GM13977 (cell line): ENCODE measurements around the gene CARMIL1.

Source experiments
- DNase-seq: peaks from one replicate; pipeline ENCODE4 v3.0.0; 2012; ENCODE audit warnings: low spot score
- in situ Hi-C: fragments of 300-500 bp; cut with MboI; formaldehyde crosslinking; loops from one replicate; pipeline ENCODE4 v1.12.0; 2022; ENCODE audit warnings: low sequenced_read_pairs, low pct_unique_long_range_greater_than_20kb, mixed read lengths, inconsistent platforms; ENCODE audit not compliant: unreplicated experiment
- TF ChIP-seq, protein P1 (sequence below): IDR thresholded peaks from 2 replicates; pipeline ENCODE4 v1.5.1; 2012; ENCODE audit warnings: mild to moderate bottlenecking, control low read depth; ENCODE audit not compliant: insufficient read depth; ENCODE audit errors: extremely low read depth, missing control alignments

CARMIL1 gene

DNA sequence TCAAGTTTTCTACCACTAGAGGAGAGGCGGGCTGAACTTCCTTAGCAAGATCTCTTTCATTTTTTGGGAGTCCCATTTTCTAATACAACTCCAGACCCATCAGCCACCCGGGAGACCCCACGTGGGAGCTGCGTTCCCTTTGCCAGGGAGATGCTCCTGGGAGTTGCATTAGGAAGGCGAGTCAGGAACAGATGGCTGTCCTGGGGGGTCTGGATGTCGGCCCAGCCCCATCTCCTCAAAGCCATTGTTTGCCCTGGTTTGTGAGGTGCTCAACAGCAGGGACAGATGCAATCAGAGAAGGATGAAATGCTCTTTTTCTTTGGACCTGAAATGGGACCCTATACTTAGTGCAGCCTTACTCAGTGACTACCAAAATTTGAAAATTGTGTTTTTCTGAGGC is 39.4 kb downstream of the CARMIL1 start:
- in situ Hi-C loops: no loop called here
- no peak for DNase-seq
- TF ChIP-seq, protein P1, sequence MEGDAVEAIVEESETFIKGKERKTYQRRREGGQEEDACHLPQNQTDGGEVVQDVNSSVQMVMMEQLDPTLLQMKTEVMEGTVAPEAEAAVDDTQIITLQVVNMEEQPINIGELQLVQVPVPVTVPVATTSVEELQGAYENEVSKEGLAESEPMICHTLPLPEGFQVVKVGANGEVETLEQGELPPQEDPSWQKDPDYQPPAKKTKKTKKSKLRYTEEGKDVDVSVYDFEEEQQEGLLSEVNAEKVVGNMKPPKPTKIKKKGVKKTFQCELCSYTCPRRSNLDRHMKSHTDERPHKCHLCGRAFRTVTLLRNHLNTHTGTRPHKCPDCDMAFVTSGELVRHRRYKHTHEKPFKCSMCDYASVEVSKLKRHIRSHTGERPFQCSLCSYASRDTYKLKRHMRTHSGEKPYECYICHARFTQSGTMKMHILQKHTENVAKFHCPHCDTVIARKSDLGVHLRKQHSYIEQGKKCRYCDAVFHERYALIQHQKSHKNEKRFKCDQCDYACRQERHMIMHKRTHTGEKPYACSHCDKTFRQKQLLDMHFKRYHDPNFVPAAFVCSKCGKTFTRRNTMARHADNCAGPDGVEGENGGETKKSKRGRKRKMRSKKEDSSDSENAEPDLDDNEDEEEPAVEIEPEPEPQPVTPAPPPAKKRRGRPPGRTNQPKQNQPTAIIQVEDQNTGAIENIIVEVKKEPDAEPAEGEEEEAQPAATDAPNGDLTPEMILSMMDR: no peak

- TF ChIP-seq, protein P1: no peak
- DNase-seq: no peak
- in situ Hi-C loops: no loop called here
Measured at GRCh38 chr6:25320459-25320858, 41.3 kb downstream of the CARMIL1 start.

- no peak for DNase-seq
- in situ Hi-C loops: no loop called here
- TF ChIP-seq, protein P1: no peak
Measured at GRCh38 chr6:25322692-25323091, 43.5 kb downstream of the CARMIL1 start.

DNA sequence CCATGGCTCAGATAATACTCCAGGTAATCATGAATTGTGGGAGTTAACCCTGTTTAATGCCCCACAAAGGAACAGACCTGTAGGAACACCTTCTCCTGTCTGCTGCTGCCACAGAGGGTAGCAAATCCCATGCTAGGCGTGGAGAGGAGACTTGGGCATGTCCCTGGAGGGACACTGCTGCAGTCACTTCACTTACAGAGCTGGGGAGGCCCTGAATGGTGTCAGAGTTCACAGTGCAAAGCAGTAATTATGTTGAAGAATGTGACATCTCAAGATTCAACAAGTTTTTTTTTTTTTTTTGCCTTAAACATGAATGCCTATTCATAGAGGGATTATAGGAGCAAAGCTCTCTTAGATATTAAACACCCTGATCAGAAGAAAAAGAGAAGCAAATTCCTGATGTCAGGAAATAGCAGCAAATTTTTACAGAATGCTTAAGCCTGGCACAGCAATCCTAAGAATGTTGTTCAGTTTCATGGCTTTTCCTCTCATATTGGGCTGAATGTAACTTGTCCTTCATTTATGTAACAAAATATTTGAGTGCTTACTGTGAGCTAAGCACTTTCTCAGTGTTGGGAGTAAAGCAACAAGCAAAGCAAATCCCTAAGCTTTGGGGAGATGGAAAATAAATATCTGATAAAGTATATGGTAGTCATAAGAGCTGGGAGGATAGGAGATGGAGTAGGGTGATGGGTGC is 45.0 kb downstream of the CARMIL1 start:
- DNase-seq: no peak
- in situ Hi-C loops: no loop called here
- TF ChIP-seq, protein P1: no peak

GRCh38 chr6:25326126-25326525 is 47.0 kb downstream of the CARMIL1 start:
- in situ Hi-C loops: no loop called here
- no peak for DNase-seq
- TF ChIP-seq, protein P1: no peak

DNA sequence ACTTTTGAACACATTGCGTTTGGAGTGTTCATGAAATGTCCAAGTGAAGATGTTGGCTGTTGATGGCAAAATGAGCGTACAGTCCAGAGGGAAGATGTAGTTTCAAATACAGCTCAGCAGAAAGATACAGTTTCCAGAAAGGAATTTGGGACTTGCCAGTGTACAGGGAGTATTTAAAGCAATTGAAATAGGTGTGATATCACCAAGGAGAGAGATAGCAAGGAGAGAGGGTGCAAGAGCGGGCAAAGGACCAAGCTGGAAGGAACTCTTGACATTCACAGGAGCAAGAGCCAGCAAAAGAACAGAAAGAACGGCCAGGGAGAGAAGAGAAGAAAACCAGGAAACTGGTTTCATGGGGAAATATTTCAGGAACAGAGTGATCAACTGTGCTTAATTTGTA is 47.8 kb downstream of the CARMIL1 start:
- DNase-seq: no peak
- in situ Hi-C loops: no loop called here
- TF ChIP-seq, protein P1: no peak
